ENCODE measurements around the gene SLC35B2.

The SLC35B2 gene, protein sequence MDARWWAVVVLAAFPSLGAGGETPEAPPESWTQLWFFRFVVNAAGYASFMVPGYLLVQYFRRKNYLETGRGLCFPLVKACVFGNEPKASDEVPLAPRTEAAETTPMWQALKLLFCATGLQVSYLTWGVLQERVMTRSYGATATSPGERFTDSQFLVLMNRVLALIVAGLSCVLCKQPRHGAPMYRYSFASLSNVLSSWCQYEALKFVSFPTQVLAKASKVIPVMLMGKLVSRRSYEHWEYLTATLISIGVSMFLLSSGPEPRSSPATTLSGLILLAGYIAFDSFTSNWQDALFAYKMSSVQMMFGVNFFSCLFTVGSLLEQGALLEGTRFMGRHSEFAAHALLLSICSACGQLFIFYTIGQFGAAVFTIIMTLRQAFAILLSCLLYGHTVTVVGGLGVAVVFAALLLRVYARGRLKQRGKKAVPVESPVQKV

DNA sequence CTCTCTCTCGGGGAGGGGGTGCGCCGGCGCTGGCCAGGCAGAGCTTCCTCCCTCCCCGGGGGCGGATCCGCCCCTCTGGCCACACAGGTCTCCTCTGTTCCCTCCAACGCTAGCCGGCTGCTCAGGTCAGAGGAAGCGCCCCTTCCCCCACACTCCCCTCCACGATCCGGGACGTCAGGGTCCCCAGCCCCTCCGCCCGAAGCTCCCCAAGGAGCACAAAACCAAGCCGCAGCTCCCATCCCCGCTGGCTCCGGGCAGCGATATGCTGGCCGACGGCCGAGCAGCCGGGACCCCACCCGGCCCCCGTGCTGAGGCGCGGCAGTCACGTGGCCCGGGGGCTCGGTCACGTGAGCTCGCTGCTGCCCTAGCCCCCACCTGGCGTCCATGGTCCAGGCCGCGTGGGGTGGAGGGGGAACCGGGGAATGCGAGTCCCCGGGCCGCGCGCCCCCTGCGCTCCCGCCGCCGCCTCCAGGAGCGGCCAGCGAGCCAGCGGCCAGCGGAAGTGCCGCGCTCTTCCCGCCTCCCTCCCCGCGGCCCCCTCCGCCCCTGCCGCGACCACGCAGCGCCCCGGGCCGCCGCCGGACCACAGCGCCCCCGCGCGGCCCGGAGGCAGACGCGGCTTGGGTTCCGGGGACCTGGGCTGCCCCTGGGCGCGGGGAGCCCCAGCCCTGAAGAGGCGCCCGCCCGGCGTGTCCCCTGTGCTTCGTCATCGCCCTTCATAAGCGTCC lies at the start of gene SLC35B2:
Gene SLC35B2, minus strand, starts transcription at position 504 of the 728 bp plus-strand sequence. Its CDS starts 118 bp downstream, at position 386.
- DNase-seq (ENCODE audit: low read depth in 1 of 2, low spot score in 1 of 2), result peak; percentile 49 to 56

DNA sequence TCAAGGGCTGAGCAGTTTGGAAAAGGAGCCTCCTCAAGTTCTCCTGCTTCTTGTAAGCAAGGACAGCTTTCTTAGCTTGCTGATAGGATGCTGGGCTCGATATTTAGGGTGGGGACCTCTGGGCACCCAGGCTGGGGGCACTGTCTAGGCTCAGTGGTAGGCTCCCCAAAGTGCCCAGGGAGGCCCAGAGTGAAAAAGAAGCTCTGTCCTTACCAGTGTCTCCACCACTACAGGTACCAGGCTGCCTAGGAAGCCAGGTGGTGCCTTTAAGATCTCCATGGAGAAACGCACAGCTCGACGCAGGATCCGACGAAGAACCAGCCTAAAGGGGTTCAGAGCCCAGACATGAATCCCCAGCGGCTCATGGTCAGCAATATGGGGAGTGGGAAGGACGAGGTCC lies 49.4 kb upstream of the SLC35B2 start:
- no peak for DNase-seq (ENCODE audit: low read depth in 1 of 2, low spot score in 1 of 2)

DNA sequence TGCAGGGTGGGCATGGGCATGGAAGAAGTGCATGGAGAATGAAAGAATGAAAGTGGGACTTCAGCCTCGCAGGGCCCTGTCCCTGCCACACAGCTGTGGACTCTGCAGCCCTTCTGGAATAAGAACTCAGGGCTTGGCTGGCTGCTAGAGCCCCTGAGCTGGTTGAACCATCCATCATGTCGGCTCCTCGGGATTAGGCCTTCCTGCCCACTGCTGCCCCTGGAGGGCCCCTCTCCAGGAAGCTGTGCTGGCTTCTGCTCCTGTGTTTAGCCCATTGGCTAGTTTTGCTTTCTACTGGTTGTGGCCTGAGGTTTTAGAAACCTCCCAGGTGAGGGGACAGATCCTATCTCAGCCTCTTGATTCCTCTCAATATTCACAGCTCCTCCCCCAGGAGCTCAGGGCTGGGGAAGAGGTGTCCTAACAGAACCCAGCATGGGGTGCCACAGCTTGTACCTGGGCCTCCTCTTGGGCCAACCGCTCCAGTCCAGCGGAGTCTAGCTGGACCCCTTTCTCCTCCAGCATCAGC lies 47.9 kb upstream of the SLC35B2 start:
- DNase-seq (ENCODE audit: low read depth in 1 of 2, low spot score in 1 of 2), result no peak

DNA sequence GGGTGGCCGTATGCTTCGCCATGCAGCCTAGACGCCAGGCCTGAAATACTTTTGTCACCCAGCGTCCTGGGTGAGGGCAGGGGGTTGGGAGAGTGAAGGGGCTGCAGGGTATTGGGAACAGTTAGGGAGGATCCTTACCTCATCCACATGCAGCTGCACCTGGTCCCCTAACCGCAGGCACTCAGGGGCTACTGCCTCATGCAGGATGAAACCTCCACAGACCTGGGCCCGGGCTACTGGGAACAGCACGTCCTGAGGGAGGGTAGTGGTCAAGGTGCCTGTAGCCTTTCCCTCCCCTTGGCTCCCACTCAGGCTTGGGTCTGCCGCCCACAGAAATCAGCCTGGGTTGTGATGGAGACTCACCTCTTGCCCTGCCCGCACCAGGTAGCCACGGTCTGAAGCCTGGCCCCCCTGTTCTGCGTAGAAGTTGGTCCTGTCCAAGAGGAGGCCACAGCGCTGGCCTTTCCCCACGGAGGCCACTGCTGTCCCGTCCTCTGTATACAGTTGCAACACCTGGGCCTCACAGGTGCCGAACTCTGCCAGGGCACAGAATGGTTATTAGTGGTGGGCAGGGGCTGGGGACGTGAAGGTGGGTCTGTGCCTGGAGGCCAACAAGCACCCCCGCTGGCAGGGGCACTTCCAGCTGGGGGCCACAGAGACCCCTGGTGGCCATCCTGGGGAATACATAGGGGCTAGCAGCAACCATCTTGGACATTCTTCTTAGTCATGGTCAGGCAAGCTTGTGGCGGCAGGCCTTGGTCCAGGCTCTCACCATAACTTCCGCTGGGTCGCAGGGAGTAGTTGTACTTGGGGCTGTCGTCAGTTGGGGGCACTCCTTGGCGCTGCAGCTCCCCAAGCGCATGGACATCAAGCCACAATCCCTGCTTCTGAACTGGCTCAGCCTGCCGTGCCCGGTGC lies 47.2 kb upstream of the SLC35B2 start:
- no peak for DNase-seq (ENCODE audit: low read depth in 1 of 2, low spot score in 1 of 2)

DNA sequence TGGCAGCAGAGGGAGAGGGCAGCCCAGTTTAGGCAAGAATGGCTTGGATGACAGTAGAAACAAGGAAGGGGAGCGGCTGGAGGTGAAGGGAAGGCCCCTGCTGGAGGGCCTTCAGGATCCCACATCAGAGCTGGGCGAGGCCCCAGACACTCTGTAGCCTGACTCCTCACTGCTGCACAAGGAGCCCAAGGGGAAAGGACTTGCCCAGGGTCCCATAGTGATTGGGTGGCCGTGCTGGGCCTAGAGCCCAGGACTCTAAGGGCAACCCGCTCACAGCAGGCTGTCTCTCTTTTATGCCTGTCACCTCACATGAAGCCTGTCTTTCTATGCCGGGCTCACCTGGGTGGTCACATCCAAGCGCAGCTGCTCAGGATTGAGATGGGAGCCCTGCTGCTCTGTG lies 46.5 kb upstream of the SLC35B2 start:
- no peak for DNase-seq (ENCODE audit: low read depth in 1 of 2, low spot score in 1 of 2)

DNA sequence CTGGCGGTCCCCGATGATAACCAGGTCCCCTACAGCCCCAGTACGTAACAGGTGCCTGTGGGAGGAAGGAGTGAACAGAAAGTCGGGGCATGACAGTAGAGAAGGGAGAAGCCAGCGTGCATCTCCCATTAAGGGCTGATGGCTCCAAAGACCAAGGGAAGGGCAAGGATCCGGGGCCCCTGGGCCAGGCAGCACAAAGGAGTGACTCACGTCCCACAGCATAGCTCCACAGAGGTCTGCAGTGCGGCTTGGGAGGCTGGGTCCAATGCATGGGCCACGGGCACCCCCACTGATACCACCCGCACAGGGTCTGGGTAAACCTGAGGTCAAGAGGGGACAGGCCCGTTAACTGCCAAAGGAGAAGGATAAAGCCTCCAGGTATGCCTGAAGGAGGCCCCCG lies 45.5 kb upstream of the SLC35B2 start:
- no peak for DNase-seq (ENCODE audit: low read depth in 1 of 2, low spot score in 1 of 2)

DNA sequence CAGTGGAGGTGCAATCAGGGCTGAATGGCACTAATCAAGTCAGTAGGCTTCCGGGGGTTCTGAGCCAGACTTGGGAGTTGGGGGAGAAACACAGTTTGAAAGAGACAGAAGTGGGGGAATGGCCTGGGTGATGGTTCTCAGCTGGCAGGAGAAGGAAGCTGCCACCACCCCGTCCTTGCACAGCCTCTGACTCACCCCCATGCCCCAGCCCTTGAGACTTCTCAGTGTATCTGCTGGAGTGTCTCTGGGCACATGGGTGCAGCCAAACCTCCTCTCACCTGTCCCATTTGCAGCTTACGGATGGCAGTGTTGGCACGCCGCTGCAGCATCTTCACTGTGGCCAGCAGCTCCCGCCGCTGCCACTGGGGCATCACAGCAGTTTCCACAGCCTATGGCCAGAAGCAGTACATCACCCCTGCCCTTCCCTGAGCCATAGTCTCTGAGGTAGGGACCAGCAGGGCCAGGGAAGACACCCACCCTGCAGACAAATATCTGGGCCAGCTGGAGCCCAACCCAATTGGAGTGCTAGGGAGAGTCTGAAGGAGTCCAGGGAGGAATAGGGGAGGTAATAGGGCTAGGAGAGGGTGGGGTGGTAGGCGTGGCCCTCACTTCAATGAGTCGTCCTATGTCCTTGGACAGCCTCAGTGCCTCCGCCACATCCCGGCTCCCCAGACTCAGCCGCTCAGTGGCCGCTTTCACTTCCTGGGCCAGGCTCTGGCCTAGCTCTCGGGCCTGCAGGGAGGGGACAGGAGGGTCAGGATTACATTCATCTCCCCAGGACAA lies 44.6 kb upstream of the SLC35B2 start:
- no peak for DNase-seq (ENCODE audit: low read depth in 1 of 2, low spot score in 1 of 2)

DNA sequence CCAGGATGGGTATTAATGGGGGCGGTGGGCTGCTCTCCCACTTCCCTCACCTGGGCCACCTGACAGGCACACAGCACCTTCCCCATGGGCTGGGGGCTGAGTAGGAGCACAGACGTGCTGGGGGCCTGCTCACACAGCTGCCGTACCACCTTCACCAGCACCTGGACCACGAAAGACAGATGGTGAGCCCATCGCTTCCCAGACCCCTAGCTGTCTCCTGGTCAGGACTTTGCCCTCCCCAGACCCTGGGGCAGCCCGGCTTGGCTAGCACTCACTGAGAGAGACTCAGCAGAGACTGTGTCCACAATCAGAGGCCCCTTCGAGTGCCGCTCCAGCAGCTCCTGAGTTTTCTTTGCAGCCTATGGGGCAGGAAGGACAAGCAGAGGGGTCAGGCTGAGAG lies 43.8 kb upstream of the SLC35B2 start:
- DNase-seq (ENCODE audit: low read depth in 1 of 2, low spot score in 1 of 2), result no peak

DNA sequence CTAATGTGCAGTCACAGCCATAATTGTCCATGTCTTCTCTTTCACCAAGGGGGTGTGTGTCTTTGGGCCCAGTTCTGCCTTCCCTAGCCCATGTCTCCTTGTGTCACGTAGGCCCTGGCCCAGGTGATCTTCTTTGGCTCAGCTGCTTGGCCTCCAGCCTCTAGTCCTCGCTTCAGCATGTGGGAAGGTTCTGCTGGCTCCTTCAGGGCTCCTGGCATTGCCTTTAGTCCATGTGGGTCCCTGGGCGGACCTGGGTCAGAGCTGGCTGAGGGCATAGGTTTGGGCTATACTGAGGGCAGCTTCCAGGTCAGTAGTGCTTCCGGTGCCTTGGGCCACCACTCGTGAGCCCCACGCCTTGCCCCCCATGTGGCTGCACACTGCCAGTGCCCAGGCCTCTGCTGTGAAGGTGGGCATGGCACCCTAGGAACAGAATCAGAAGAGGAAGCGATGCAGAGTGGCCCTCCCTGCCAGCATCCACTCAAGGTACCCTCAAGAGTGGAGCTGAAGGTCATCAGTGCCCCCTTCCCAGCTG lies 43.0 kb upstream of the SLC35B2 start:
- no peak for DNase-seq (ENCODE audit: low read depth in 1 of 2, low spot score in 1 of 2)

DNA sequence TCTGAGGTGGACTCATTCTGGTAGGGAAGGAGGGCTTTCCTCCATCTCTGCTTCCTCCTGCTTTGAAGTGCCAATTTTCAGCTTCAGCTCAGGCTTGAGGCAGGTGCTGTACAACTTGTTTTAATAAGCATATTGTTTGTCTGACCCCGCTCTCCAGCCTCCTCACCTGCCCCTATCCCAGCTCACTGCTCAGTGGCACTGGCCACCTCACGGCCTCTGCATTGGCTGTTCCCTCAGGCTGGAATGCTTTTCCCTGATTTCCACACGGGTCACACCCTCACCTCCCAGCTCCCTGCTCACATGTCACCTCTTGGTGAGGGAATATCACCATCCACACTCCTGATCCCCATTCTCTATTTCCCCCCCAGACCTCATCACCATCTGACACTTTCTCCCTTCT lies 41.5 kb upstream of the SLC35B2 start:
- DNase-seq (ENCODE audit: low read depth in 1 of 2, low spot score in 1 of 2), result no peak

DNA sequence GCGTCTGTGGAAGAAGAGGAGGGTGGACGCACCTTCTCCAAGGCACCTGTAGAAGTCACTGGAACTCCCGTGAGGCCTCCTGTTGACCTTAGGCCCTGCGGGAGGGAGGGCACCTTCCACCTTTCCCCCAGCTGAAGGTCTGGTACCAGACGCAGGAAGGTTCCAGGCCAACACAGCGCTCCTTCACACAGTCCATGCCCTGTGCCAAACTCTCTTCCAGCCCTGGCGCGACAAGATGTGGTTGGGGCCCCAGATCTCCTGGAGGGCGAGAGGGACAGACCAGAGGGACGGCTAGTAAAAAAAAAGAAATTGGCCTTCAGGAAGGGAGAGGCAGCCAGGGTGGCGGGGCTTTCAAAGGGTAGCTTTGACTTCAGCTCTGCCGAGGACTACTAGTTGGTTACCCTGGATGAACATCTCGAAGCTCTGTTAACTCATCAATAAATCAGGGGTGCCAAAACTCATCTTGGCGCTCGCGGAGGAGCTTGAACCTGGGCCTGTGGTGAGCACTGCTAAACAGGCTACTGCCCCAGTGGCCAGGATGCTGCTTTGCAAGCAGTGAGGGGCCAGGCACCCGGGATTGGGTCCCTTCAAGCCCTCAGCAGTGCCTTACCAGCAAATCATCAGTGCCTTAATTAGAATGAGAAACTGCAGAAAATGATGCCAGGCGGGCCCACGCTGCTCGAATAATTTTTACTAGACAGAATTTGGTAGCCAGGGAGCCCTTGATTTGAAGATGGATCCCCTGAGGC lies 40.9 kb upstream of the SLC35B2 start:
- no peak for DNase-seq (ENCODE audit: low read depth in 1 of 2, low spot score in 1 of 2)

DNA sequence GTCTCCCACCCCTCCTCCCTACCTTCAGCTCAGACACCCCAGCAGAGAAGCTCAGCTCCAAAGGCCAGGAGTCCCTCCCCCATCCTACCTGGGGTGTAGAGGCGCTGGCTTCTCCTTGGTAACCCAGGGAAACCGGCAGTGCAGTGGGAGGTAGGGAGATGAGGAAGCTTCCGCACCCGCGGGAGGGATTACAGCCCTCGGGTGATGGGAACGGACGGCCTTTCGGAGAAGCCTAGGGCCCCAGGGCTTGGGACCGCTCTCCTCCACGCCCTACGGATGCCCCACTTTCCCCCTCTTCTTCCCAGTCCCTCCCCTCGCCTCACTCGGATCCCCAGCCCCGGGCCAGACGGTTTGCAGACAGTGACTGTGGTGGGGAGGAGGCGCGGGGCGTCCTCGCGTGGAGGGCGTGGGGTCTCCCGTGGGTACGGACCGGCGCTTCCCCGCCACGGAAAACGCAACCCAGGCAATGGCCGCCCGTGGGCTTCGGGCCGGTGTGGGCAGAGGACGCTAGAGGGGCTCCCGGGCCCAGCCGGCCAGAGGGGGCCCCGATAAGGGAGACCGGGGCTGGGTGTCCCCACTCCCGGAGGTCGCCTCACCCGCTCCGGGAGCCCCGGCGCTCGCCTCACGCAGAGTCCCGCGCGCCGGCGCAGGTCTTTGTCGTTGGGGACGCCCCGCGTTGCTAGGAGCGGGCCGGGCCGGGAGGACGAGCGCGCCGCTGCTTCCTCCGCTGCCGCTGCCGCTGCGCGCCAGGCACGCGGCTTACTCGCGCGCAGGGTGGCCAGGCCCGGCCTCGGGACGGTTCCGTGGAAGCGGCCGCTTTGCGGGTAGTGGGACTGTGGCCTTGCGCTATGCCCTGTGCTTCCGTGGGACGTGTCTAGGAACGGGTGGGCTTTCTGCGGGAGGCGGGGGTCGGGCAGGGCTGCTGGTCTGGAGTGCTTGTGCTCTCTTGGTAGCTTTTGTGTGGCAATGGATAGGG lies 40.0 kb upstream of the SLC35B2 start:
- peak in 1 of 2 donors; percentile 46 for DNase-seq (ENCODE audit: low read depth in 1 of 2, low spot score in 1 of 2)

DNA sequence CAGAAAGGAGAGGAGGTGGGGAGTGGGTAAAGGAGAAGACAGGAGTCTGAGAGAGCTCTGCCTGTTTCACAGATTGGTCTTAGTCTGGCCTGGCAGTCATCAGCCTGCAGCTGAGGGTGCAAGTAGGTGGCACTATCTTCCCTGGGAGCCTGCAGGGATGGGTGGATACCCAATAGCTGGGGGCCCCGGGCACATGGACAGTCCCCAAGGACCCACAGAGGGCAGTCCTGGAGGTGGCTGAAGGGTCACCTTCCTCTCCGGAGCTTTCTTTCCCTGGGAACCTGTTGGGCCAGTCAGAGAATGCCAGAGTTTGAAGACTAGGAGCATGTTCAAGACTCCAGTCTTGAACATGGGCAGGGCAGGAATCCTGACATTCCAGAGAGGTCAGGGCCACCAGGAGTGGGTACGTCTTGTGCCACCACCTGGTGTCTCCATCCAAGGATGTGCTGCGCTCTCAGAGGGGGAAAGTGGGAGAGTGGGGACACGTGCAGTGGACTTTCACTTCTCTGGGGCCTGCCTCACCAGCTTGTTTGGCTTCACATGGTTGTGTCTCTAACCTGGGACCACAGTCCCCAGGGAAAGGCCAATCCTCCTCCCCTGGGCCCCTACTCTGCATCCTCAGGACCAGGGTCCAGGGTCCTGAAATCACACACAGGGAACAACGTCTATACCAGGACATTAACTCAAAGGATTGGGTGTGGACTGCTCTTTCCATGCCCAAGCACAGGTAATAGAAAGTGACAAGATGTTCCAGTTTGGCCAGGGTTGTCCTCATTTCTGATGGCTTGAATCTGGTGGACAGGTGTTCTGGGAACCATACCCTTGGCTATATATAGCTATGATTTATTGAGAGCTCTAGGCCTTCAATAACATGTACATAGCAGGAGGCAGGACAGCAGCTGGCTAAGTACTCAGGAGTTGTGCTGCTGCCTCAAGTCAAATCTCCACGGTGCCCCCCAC lies 37.8 kb upstream of the SLC35B2 start:
- DNase-seq (ENCODE audit: low read depth in 1 of 2, low spot score in 1 of 2), result no peak

DNA sequence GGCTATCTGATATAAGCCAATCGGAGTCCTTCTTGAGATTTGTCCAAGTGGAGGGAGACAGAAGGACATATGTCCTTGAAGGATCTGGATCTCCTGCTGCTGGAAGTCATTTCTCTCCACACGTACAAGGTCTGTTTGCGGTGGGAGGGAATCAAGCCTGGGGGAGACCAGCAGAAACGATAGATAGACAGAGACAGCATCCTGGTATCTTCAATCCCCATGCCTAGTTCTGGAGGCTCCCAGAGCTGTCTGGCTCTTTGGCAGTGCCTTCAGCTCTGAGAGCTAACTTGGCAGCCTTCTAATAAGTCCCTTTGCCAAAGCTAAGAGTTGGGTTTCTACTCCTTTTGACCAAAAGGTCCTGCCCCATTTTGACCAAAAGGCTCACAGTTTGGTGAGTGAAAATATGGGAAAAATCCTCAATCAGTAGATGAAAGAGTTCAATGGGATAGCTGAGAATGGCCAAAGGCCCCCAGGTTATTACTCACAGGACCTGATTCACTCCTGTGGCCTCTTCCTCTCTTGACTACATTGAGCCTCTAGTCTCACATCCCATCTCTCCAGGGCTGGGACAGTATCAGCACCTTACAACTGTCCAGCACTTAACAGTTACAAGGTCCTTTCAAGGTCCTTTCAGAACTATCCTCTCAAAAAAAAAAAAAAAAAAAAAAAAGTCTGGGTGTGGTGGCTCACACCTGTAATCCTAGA lies 35.5 kb upstream of the SLC35B2 start:
- DNase-seq (ENCODE audit: low read depth in 1 of 2, low spot score in 1 of 2), result no peak

DNA sequence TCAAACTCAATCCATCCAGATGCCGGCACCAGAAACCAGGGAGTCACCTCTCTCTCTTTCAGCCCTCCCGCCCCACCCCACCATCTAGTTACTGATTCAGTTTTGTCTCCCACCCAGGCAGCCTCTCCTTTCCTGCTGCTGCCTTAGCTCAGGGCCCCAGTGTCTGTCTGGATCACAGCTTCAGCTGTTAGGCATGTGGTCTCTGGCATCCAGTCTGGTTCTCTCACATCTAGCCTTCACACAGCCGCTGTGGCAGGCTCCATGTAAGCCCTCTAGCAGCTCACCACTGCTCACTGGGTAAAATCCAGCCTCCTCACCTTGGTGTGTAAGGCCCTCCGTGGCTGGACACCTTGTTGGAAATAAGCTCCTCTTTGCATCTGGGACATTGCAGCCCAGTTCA lies 34.5 kb upstream of the SLC35B2 start:
- no peak for DNase-seq (ENCODE audit: low read depth in 1 of 2, low spot score in 1 of 2)

DNA sequence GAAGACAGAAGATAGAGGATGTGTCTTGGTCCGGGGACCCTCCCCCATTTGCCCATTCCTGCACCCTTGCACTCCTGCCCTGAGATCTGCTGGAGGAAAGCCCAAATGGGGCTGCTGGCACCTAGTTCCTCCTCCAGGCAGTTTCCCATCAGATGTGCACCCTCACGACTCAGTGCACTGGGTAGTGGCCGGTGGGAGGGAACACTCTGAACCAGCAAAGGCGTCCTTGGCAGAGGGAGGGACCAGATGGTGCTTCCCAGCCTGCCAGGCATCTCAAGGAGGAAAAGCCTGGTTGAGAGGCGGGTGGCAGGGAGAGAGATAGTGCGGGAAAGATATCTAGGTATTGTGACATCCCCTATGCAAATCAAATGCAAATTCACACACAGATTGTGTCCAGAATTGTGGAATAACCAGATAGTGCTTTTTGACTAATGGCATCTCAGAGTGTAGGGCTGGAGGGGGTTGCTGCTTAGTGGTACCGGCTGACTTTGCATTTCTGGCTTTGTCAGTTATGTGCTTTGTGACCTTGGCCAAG lies 32.5 kb upstream of the SLC35B2 start:
- no peak for DNase-seq (ENCODE audit: low read depth in 1 of 2, low spot score in 1 of 2)

Measured in stimulated activated CD4-positive, alpha-beta T cell treated with anti-CD3 and anti-CD28 coated beads, Interleukin-15, amount 100 ng/mL, for 1 hour (primary cell).